Mucosa of stomach (tissue), 1 donor: Measurements from ENCODE around the gene CELF4.

Source experiments
- H3K27me3 ChIP-seq: one replicate; pipeline ENCODE4 v1.7.0; 2013; ENCODE audit warnings: mild to moderate bottlenecking, low read length; ENCODE audit not compliant: control insufficient read depth, insufficient read depth
- H3K36me3 ChIP-seq: one replicate; pipeline ENCODE4 v1.7.0; 2013; ENCODE audit warnings: low read length; ENCODE audit not compliant: control insufficient read depth, insufficient read depth
- H3K4me1 ChIP-seq: one replicate; pipeline ENCODE4 v1.7.0; 2013; ENCODE audit warnings: mild to moderate bottlenecking, low read length; ENCODE audit not compliant: control insufficient read depth, insufficient read depth
- H3K4me3 ChIP-seq: one replicate; pipeline ENCODE4 v1.7.0; 2013; ENCODE audit warnings: low read length
- H3K9ac ChIP-seq: one replicate; pipeline ENCODE4 v1.7.0; 2013; ENCODE audit warnings: mild to moderate bottlenecking, low read length, moderate library complexity
- H3K9me3 ChIP-seq: one replicate; pipeline ENCODE4 v1.7.0; 2013; ENCODE audit warnings: mild to moderate bottlenecking, low read length, moderate library complexity; ENCODE audit not compliant: control insufficient read depth
- donor health status: Pancreatic carcinoma.

CELF4 gene

GRCh38 chr18:37297106-37297505 is 268.5 kb downstream of the CELF4 start:
- Histone ChIP-seq H3K9ac (no peak overlapping the region), H3K4me1 (peaks cover 16% of the 10 kb centered on the region), H3K36me3 (no peaks in the 10 kb centered on the region), H3K4me3 (no peak overlapping the region), H3K27me3 (no peaks in the 10 kb centered on the region), H3K9me3 (no peaks in the 10 kb centered on the region)

- Histone ChIP-seq H3K36me3 (no peaks in the 10 kb centered on the region), H3K27me3 (no peaks in the 10 kb centered on the region), H3K9me3 (no peaks in the 10 kb centered on the region), H3K4me3 (no peak overlapping the region), H3K4me1 (peaks cover 15% of the 10 kb centered on the region), H3K9ac (no peak overlapping the region)
Measured at GRCh38 chr18:37294951-37295350, 270.6 kb downstream of the CELF4 start.

- no peaks in the 10 kb centered on the region for H3K27me3 ChIP-seq
- no peak overlapping the region for H3K9ac ChIP-seq
- no peaks in the 10 kb centered on the region for H3K36me3 ChIP-seq
- H3K9me3 ChIP-seq, result no peaks in the 10 kb centered on the region
- H3K4me3 ChIP-seq, result no peak overlapping the region
- no peaks in the 10 kb centered on the region for H3K4me1 ChIP-seq
Measured at GRCh38 chr18:37293359-37293758, 272.2 kb downstream of the CELF4 start.

- Histone ChIP-seq H3K27me3 (no peaks in the 10 kb centered on the region), H3K9me3 (no peaks in the 10 kb centered on the region), H3K9ac (no peak overlapping the region), H3K4me3 (no peak overlapping the region), H3K4me1 (no peaks in the 10 kb centered on the region), H3K36me3 (no peaks in the 10 kb centered on the region)
Measured at GRCh38 chr18:37289423-37289822, 276.2 kb downstream of the CELF4 start.

- H3K4me3 ChIP-seq, result no peak overlapping the region
- no peaks in the 10 kb centered on the region for H3K36me3 ChIP-seq
- no peaks in the 10 kb centered on the region for H3K9me3 ChIP-seq
- no peaks in the 10 kb centered on the region for H3K27me3 ChIP-seq
- no peak overlapping the region for H3K9ac ChIP-seq
- no peaks in the 10 kb centered on the region for H3K4me1 ChIP-seq
Measured at GRCh38 chr18:37287601-37288000, 278.0 kb downstream of the CELF4 start.

- H3K9ac ChIP-seq, result no peak overlapping the region
- no peak overlapping the region for H3K4me3 ChIP-seq
- no peaks in the 10 kb centered on the region for H3K4me1 ChIP-seq
- no peaks in the 10 kb centered on the region for H3K36me3 ChIP-seq
- H3K27me3 ChIP-seq, result peaks cover 2% of the 10 kb centered on the region
- no peaks in the 10 kb centered on the region for H3K9me3 ChIP-seq
Measured at GRCh38 chr18:37286801-37287200, 278.8 kb downstream of the CELF4 start.

- Histone ChIP-seq H3K4me1 (no peaks in the 10 kb centered on the region), H3K9ac (no peak overlapping the region), H3K27me3 (peaks cover 4% of the 10 kb centered on the region), H3K36me3 (no peaks in the 10 kb centered on the region), H3K4me3 (no peak overlapping the region), H3K9me3 (no peaks in the 10 kb centered on the region)
Measured at GRCh38 chr18:37285825-37286224, 279.8 kb downstream of the CELF4 start.

- H3K27me3 ChIP-seq, result peaks cover 4% of the 10 kb centered on the region
Measured at GRCh38 chr18:37284260-37284659, 281.3 kb downstream of the CELF4 start.

GRCh38 chr18:37282386-37283037 is 283.1 kb downstream of the CELF4 start:
- Histone ChIP-seq H3K4me3 (no peak overlapping the region), H3K4me1 (no peaks in the 10 kb centered on the region), H3K36me3 (no peaks in the 10 kb centered on the region), H3K27me3 (peaks cover 4% of the 10 kb centered on the region), H3K9me3 (no peaks in the 10 kb centered on the region), H3K9ac (no peak overlapping the region)

More at GRCh38 chr18:37284260-37284659, 281.3 kb downstream of the CELF4 start:
- Histone ChIP-seq H3K9me3 (no peaks in the 10 kb centered on the region), H3K4me3 (no peak overlapping the region), H3K36me3 (no peaks in the 10 kb centered on the region), H3K4me1 (no peaks in the 10 kb centered on the region), H3K9ac (no peak overlapping the region)

- Histone ChIP-seq H3K4me1 (no peaks in the 10 kb centered on the region), H3K4me3 (no peak overlapping the region), H3K27me3 (peaks cover 18% of the 10 kb centered on the region), H3K9me3 (no peaks in the 10 kb centered on the region), H3K9ac (no peak overlapping the region), H3K36me3 (no peaks in the 10 kb centered on the region)
Measured at GRCh38 chr18:37280701-37281393, 284.8 kb downstream of the CELF4 start.

GRCh38 chr18:37277804-37278203 is 287.8 kb downstream of the CELF4 start:
- Histone ChIP-seq H3K9ac (no peak overlapping the region), H3K27me3 (peaks cover 39% of the 10 kb centered on the region), H3K4me1 (no peaks in the 10 kb centered on the region), H3K36me3 (no peaks in the 10 kb centered on the region), H3K9me3 (no peaks in the 10 kb centered on the region), H3K4me3 (no peak overlapping the region)

- Histone ChIP-seq H3K27me3 (peaks cover 36% of the 10 kb centered on the region), H3K9me3 (no peaks in the 10 kb centered on the region), H3K4me3 (no peak overlapping the region), H3K9ac (no peak overlapping the region), H3K4me1 (no peaks in the 10 kb centered on the region), H3K36me3 (no peaks in the 10 kb centered on the region)
Measured at GRCh38 chr18:37276111-37276890, 289.3 kb downstream of the CELF4 start.
